Loucy (cell line): ENCODE data around the gene MRPL52.
"Not testable (repeated sequence)": the region's sequence is repeated elsewhere in the genome, so short reads cannot be mapped to it uniquely, and the experiment has no call there.

Experiments
- H2AFZ ChIP-seq: fragments of 200-600 bp; sonication (generic); 2 replicates; pipeline ENCODE4 v1.6.0; 2016; ENCODE audit warnings: antibody characterized with exemption, mild to moderate bottlenecking, low read length, moderate library complexity
- H3F3A ChIP-seq: fragments of 200-600 bp; 2 replicates; pipeline ENCODE4 v1.6.0; 2016; ENCODE audit warnings: antibody characterized with exemption, low read depth, mild to moderate bottlenecking
- H3K27me3 ChIP-seq: fragments of 200-600 bp; sonication (generic); 2 replicates; pipeline ENCODE4 v1.6.1; 2014; ENCODE audit warnings: low read length, mild to moderate bottlenecking; ENCODE audit not compliant: insufficient read depth, poor library complexity, severe bottlenecking
- H3K36me3 ChIP-seq: fragments of 200-600 bp; sonication (generic); 2 replicates; pipeline ENCODE4 v1.6.1; 2016; ENCODE audit warnings: low read length; ENCODE audit not compliant: insufficient read depth
- H3K4me1 ChIP-seq: fragments of 200-600 bp; sonication (generic); 2 replicates; pipeline ENCODE4 v1.5.1; 2014; ENCODE audit warnings: low read length, mild to moderate bottlenecking; ENCODE audit not compliant: insufficient read depth, poor library complexity, severe bottlenecking
- H3K4me2 ChIP-seq: fragments of 200-600 bp; sonication (generic); 2 replicates; pipeline ENCODE4 v1.6.0; 2014; ENCODE audit warnings: antibody characterized with exemption, low read length, low read depth, mild to moderate bottlenecking; ENCODE audit not compliant: poor library complexity, severe bottlenecking
- H3K4me3 ChIP-seq: fragments of 200-600 bp; sonication (generic); 2 replicates; pipeline ENCODE4 v1.5.1; 2014; ENCODE audit warnings: low read length, mild to moderate bottlenecking, mixed read lengths; ENCODE audit not compliant: poor library complexity, severe bottlenecking
- H3K79me2 ChIP-seq: fragments of 200-600 bp; sonication (generic); 2 replicates; pipeline ENCODE4 v1.6.1; 2014; ENCODE audit warnings: low read length; ENCODE audit not compliant: insufficient read depth
- H3K9ac ChIP-seq: fragments of 200-600 bp; sonication (generic); 2 replicates; pipeline ENCODE4 v1.6.0; 2014; ENCODE audit warnings: mild to moderate bottlenecking, low read depth, low read length, moderate library complexity; ENCODE audit not compliant: poor library complexity, severe bottlenecking
- H3K9me2 ChIP-seq: fragments of 200-600 bp; sonication (generic); replicated peaks from 2 replicates; pipeline ENCODE4 v1.6.1; 2016; ENCODE audit warnings: low read depth, low read length, mixed read lengths
- H3K9me3 ChIP-seq: fragments of 200-600 bp; sonication (generic); 2 replicates; pipeline ENCODE4 v1.6.1; 2014; ENCODE audit warnings: mild to moderate bottlenecking, antibody characterized with exemption, low read length, low read depth; ENCODE audit not compliant: insufficient read depth
- H4K20me1 ChIP-seq: fragments of 200-600 bp; sonication (generic); 2 replicates; pipeline ENCODE4 v1.6.0; 2014; ENCODE audit warnings: antibody characterized with exemption, low read length, mild to moderate bottlenecking; ENCODE audit not compliant: insufficient read depth, poor library complexity, severe bottlenecking
- CTCF ChIP-seq: fragments of 200-600 bp; sonication (generic); conservative IDR thresholded peaks from 2 replicates; pipeline ENCODE4 v1.5.1; 2014; ENCODE audit warnings: mild to moderate bottlenecking, antibody characterized with exemption, low read length
- EZH2phosphoT487 ChIP-seq: fragments of 200-600 bp; IDR thresholded peaks from 2 replicates; pipeline ENCODE4 v1.6.1; 2018; ENCODE audit warnings: antibody characterized with exemption, mild to moderate bottlenecking, moderate library complexity, borderline replicate concordance

Gene MRPL52

GRCh38 chr14:22854963-22855724 lies 25.5 kb downstream of the MRPL52 start:
- H3K4me3 ChIP-seq = no peak overlapping the region
- H3K27me3 ChIP-seq = peaks cover 53% of the 10 kb centered on the region
- H3K36me3 ChIP-seq = no peaks in the 10 kb centered on the region
- H2AFZ ChIP-seq = no peak overlapping the region
- H4K20me1 ChIP-seq = no peaks in the 10 kb centered on the region
- no peak overlapping the region for H3K4me2 ChIP-seq
- H3K9me2 ChIP-seq = no peaks in the 10 kb centered on the region
- H3F3A ChIP-seq = no peaks in the 10 kb centered on the region
- H3K4me1 ChIP-seq = peaks cover 11% of the 10 kb centered on the region
- H3K79me2 ChIP-seq = no peaks in the 10 kb centered on the region
- H3K9me3 ChIP-seq = no peaks in the 10 kb centered on the region
- TF ChIP-seq CTCF (no peak), EZH2phosphoT487 (no peak)
- no peak overlapping the region for H3K9ac ChIP-seq

- no peaks in the 10 kb centered on the region for H3F3A ChIP-seq
Observed at GRCh38 chr14:22856428-22856827, 26.7 kb downstream of the MRPL52 start.

GRCh38 chr14:22860377-22860776 lies 30.7 kb downstream of the MRPL52 start:
- not testable (repeated sequence) for H3K9me2 ChIP-seq, H4K20me1 ChIP-seq, H3K9me3 ChIP-seq, H2AFZ ChIP-seq, H3F3A ChIP-seq, H3K79me2 ChIP-seq, H3K4me3 ChIP-seq, H3K4me2 ChIP-seq, H3K4me1 ChIP-seq, H3K9ac ChIP-seq, H3K36me3 ChIP-seq
- H3K27me3 ChIP-seq = peaks cover 67% of the 10 kb centered on the region

More at GRCh38 chr14:22856428-22856827, 26.7 kb downstream of the MRPL52 start:
- Histone ChIP-seq H4K20me1 (no peaks in the 10 kb centered on the region), H2AFZ (no peak overlapping the region), H3K9me3 (no peaks in the 10 kb centered on the region), H3K9me2 (no peaks in the 10 kb centered on the region), H3K4me2 (no peak overlapping the region), H3K27me3 (peaks cover 66% of the 10 kb centered on the region), H3K4me1 (peaks cover 6% of the 10 kb centered on the region), H3K9ac (no peak overlapping the region), H3K4me3 (no peak overlapping the region), H3K79me2 (no peaks in the 10 kb centered on the region), H3K36me3 (no peaks in the 10 kb centered on the region)
- TF ChIP-seq CTCF = no peak
- TF ChIP-seq EZH2phosphoT487 = no peak

GRCh38 chr14:22861651-22862050 lies 32.0 kb downstream of the MRPL52 start:
- no peak overlapping the region for H3K9ac ChIP-seq
- H3K9me3 ChIP-seq = no peaks in the 10 kb centered on the region
- H3K9me2 ChIP-seq = no peaks in the 10 kb centered on the region
- no peaks in the 10 kb centered on the region for H3K36me3 ChIP-seq
- peaks cover 56% of the 10 kb centered on the region for H3K27me3 ChIP-seq
- H3K4me3 ChIP-seq = no peak overlapping the region
- H2AFZ ChIP-seq = no peak overlapping the region
- no peaks in the 10 kb centered on the region for H3F3A ChIP-seq
- H3K4me1 ChIP-seq = peaks cover 12% of the 10 kb centered on the region
- no peak overlapping the region for H3K4me2 ChIP-seq
- no peaks in the 10 kb centered on the region for H3K79me2 ChIP-seq
- no peaks in the 10 kb centered on the region for H4K20me1 ChIP-seq
- TF ChIP-seq EZH2phosphoT487 = no peak
- TF ChIP-seq CTCF = no peak
